Measurements from ENCODE around the gene CLDN22.

CLDN22 gene

GRCh38 chr4:183347566-183347965, 27.5 kb upstream of the CLDN22 start:
- no peak overlapping the region for H3K27ac ChIP-seq (ENCODE audit: low read depth, low read length)
- peaks cover 0 to 37% (median 11%) of the 10 kb centered on the region in 5 donors for H3K4me1 ChIP-seq (ENCODE audit: control insufficient read depth in 5 of 5, insufficient read depth in 5 of 5, low read length in 5 of 5)
- peaks cover 0 to 3% (median 0%) of the 10 kb centered on the region in 5 donors for H3K27me3 ChIP-seq (ENCODE audit: control insufficient read depth in 5 of 5, insufficient read depth in 4 of 5, low read length in 5 of 5)
- H3K36me3 ChIP-seq (ENCODE audit: control insufficient read depth in 5 of 5, insufficient read depth in 5 of 5, low read length in 5 of 5): no peaks in the 10 kb centered on the region
- H3K9ac ChIP-seq (ENCODE audit: low read length in 5 of 5): no peak overlapping the region
- no peak overlapping the region for H3K4me3 ChIP-seq (ENCODE audit: low read depth in 1 of 5, low read length in 5 of 5)
- no peaks in the 10 kb centered on the region for H3K9me3 ChIP-seq (ENCODE audit: control insufficient read depth in 5 of 5, low read length in 5 of 5)

- Histone ChIP-seq H3K27ac (ENCODE audit: low read depth, low read length) (no peak overlapping the region), H3K27me3 (ENCODE audit: control insufficient read depth in 5 of 5, insufficient read depth in 4 of 5, low read length in 5 of 5) (peaks cover 0 to 3% (median 0%) of the 10 kb centered on the region in 5 donors), H3K9me3 (ENCODE audit: control insufficient read depth in 5 of 5, low read length in 5 of 5) (no peaks in the 10 kb centered on the region), H3K4me3 (ENCODE audit: low read depth in 1 of 5, low read length in 5 of 5) (no peak overlapping the region), H3K4me1 (ENCODE audit: control insufficient read depth in 5 of 5, insufficient read depth in 5 of 5, low read length in 5 of 5) (peaks cover 0 to 39% (median 11%) of the 10 kb centered on the region in 5 donors), H3K9ac (ENCODE audit: low read length in 5 of 5) (no peak overlapping the region), H3K36me3 (ENCODE audit: control insufficient read depth in 5 of 5, insufficient read depth in 5 of 5, low read length in 5 of 5) (no peaks in the 10 kb centered on the region)
These were observed 27.1 kb upstream of the CLDN22 start for GRCh38 chr4:183347146-183347545.

GRCh38 chr4:183345261-183345660, 25.2 kb upstream of the CLDN22 start:
- no peak overlapping the region for H3K9ac ChIP-seq (ENCODE audit: low read length in 5 of 5)
- H3K36me3 ChIP-seq (ENCODE audit: control insufficient read depth in 5 of 5, insufficient read depth in 5 of 5, low read length in 5 of 5): no peaks in the 10 kb centered on the region
- no peak overlapping the region for H3K27ac ChIP-seq (ENCODE audit: low read depth, low read length)
- H3K4me3 ChIP-seq (ENCODE audit: low read depth in 1 of 5, low read length in 5 of 5): no peak overlapping the region
- peaks cover 0 to 3% (median 0%) of the 10 kb centered on the region in 5 donors for H3K27me3 ChIP-seq (ENCODE audit: control insufficient read depth in 5 of 5, insufficient read depth in 4 of 5, low read length in 5 of 5)
- H3K9me3 ChIP-seq (ENCODE audit: control insufficient read depth in 5 of 5, low read length in 5 of 5): no peaks in the 10 kb centered on the region
- H3K4me1 ChIP-seq (ENCODE audit: control insufficient read depth in 5 of 5, insufficient read depth in 5 of 5, low read length in 5 of 5): peaks cover 0 to 32% (median 11%) of the 10 kb centered on the region in 5 donors

- no peak overlapping the region for H3K27ac ChIP-seq (ENCODE audit: low read depth, low read length)
- peaks cover 0 to 31% (median 11%) of the 10 kb centered on the region in 5 donors for H3K4me1 ChIP-seq (ENCODE audit: control insufficient read depth in 5 of 5, insufficient read depth in 5 of 5, low read length in 5 of 5)
- H3K27me3 ChIP-seq (ENCODE audit: control insufficient read depth in 5 of 5, insufficient read depth in 4 of 5, low read length in 5 of 5): peaks cover 0 to 3% (median 0%) of the 10 kb centered on the region in 5 donors
- H3K4me3 ChIP-seq (ENCODE audit: low read depth in 1 of 5, low read length in 5 of 5): no peak overlapping the region
- no peak overlapping the region for H3K9ac ChIP-seq (ENCODE audit: low read length in 5 of 5)
- H3K9me3 ChIP-seq (ENCODE audit: control insufficient read depth in 5 of 5, low read length in 5 of 5): no peaks in the 10 kb centered on the region
- H3K36me3 ChIP-seq (ENCODE audit: control insufficient read depth in 5 of 5, insufficient read depth in 5 of 5, low read length in 5 of 5): no peaks in the 10 kb centered on the region
These were observed 24.6 kb upstream of the CLDN22 start for GRCh38 chr4:183344523-183345255.

- H3K36me3 ChIP-seq (ENCODE audit: control insufficient read depth in 5 of 5, insufficient read depth in 5 of 5, low read length in 5 of 5): no peaks in the 10 kb centered on the region
- H3K9me3 ChIP-seq (ENCODE audit: control insufficient read depth in 5 of 5, low read length in 5 of 5): no peaks in the 10 kb centered on the region
- no peak overlapping the region for H3K27ac ChIP-seq (ENCODE audit: low read depth, low read length)
These were observed 23.7 kb upstream of the CLDN22 start for GRCh38 chr4:183343730-183344129.

GRCh38 chr4:183342541-183343533, 22.8 kb upstream of the CLDN22 start:
- peak overlapping the region in 1 of 5 donors; percentile 40 for H3K4me3 ChIP-seq (ENCODE audit: low read depth in 1 of 5, low read length in 5 of 5)
- no peaks in the 10 kb centered on the region for H3K36me3 ChIP-seq (ENCODE audit: control insufficient read depth in 5 of 5, insufficient read depth in 5 of 5, low read length in 5 of 5)
- no peak overlapping the region for H3K27ac ChIP-seq (ENCODE audit: low read depth, low read length)
- H3K9ac ChIP-seq (ENCODE audit: low read length in 5 of 5): peak overlapping the region in 1 of 5 donors; percentile 17
- peaks cover 0 to 19% (median 10%) of the 10 kb centered on the region in 5 donors for H3K4me1 ChIP-seq (ENCODE audit: control insufficient read depth in 5 of 5, insufficient read depth in 5 of 5, low read length in 5 of 5)
- peaks cover 0 to 3% (median 0%) of the 10 kb centered on the region in 5 donors for H3K27me3 ChIP-seq (ENCODE audit: control insufficient read depth in 5 of 5, insufficient read depth in 4 of 5, low read length in 5 of 5)
- no peaks in the 10 kb centered on the region for H3K9me3 ChIP-seq (ENCODE audit: control insufficient read depth in 5 of 5, low read length in 5 of 5)

More at GRCh38 chr4:183343730-183344129, 23.7 kb upstream of the CLDN22 start:
- H3K4me3 ChIP-seq (ENCODE audit: low read depth in 1 of 5, low read length in 5 of 5): no peak overlapping the region
- no peak overlapping the region for H3K9ac ChIP-seq (ENCODE audit: low read length in 5 of 5)
- H3K4me1 ChIP-seq (ENCODE audit: control insufficient read depth in 5 of 5, insufficient read depth in 5 of 5, low read length in 5 of 5): peaks cover 0 to 28% (median 11%) of the 10 kb centered on the region in 5 donors
- peaks cover 0 to 3% (median 0%) of the 10 kb centered on the region in 5 donors for H3K27me3 ChIP-seq (ENCODE audit: control insufficient read depth in 5 of 5, insufficient read depth in 4 of 5, low read length in 5 of 5)

- H3K9me3 ChIP-seq (ENCODE audit: control insufficient read depth in 5 of 5, low read length in 5 of 5): no peaks in the 10 kb centered on the region
These were observed 17.8 kb upstream of the CLDN22 start for GRCh38 chr4:183337833-183338232.

GRCh38 chr4:183337349-183337748, 17.3 kb upstream of the CLDN22 start:
- H3K4me1 ChIP-seq (ENCODE audit: control insufficient read depth in 5 of 5, insufficient read depth in 5 of 5, low read length in 5 of 5): peaks cover 0 to 6% (median 3%) of the 10 kb centered on the region in 5 donors
- no peak overlapping the region for H3K4me3 ChIP-seq (ENCODE audit: low read depth in 1 of 5, low read length in 5 of 5)
- H3K36me3 ChIP-seq (ENCODE audit: control insufficient read depth in 5 of 5, insufficient read depth in 5 of 5, low read length in 5 of 5): no peaks in the 10 kb centered on the region
- H3K27me3 ChIP-seq (ENCODE audit: control insufficient read depth in 5 of 5, insufficient read depth in 4 of 5, low read length in 5 of 5): no peaks in the 10 kb centered on the region
- no peak overlapping the region for H3K27ac ChIP-seq (ENCODE audit: low read depth, low read length)
- H3K9me3 ChIP-seq (ENCODE audit: control insufficient read depth in 5 of 5, low read length in 5 of 5): no peaks in the 10 kb centered on the region
- H3K9ac ChIP-seq (ENCODE audit: low read length in 5 of 5): no peak overlapping the region

More at GRCh38 chr4:183337833-183338232, 17.8 kb upstream of the CLDN22 start:
- Histone ChIP-seq H3K4me3 (ENCODE audit: low read depth in 1 of 5, low read length in 5 of 5) (no peak overlapping the region), H3K9ac (ENCODE audit: low read length in 5 of 5) (no peak overlapping the region), H3K36me3 (ENCODE audit: control insufficient read depth in 5 of 5, insufficient read depth in 5 of 5, low read length in 5 of 5) (no peaks in the 10 kb centered on the region), H3K4me1 (ENCODE audit: control insufficient read depth in 5 of 5, insufficient read depth in 5 of 5, low read length in 5 of 5) (peaks cover 0 to 9% (median 7%) of the 10 kb centered on the region in 5 donors), H3K27ac (ENCODE audit: low read depth, low read length) (no peak overlapping the region), H3K27me3 (ENCODE audit: control insufficient read depth in 5 of 5, insufficient read depth in 4 of 5, low read length in 5 of 5) (no peaks in the 10 kb centered on the region)

GRCh38 chr4:183335369-183335940, 15.4 kb upstream of the CLDN22 start:
- no peaks in the 10 kb centered on the region for H3K36me3 ChIP-seq (ENCODE audit: control insufficient read depth in 5 of 5, insufficient read depth in 5 of 5, low read length in 5 of 5)
- no peak overlapping the region for H3K4me3 ChIP-seq (ENCODE audit: low read depth in 1 of 5, low read length in 5 of 5)
- no peak overlapping the region for H3K9ac ChIP-seq (ENCODE audit: low read length in 5 of 5)
- no peaks in the 10 kb centered on the region for H3K9me3 ChIP-seq (ENCODE audit: control insufficient read depth in 5 of 5, low read length in 5 of 5)
- H3K4me1 ChIP-seq (ENCODE audit: control insufficient read depth in 5 of 5, insufficient read depth in 5 of 5, low read length in 5 of 5): peaks cover 0 to 6% (median 3%) of the 10 kb centered on the region in 5 donors
- no peak overlapping the region for H3K27ac ChIP-seq (ENCODE audit: low read depth, low read length)
- H3K27me3 ChIP-seq (ENCODE audit: control insufficient read depth in 5 of 5, insufficient read depth in 4 of 5, low read length in 5 of 5): no peaks in the 10 kb centered on the region

Measured in subcutaneous abdominal adipose tissue (tissue), 5 donors.